HepG2 (cell line): ENCODE results near the gene USP10. TPM values are rescaled to one million over a fixed set of nuclear protein-coding genes. Genes with fewer than 3 reads are reported as not detected.
A peak's percentile ranks its signal among the peaks of the same experiment; 100 is the strongest.

ENCODE experiments used
- CC2D1A ChIP-seq: sonication (generic); formaldehyde crosslinking; IDR thresholded peaks from 2 replicates; pipeline ENCODE4 v1.8.1; 2023; ENCODE audit warnings: mild to moderate bottlenecking, missing genetic modification reagents
- MAF1 ChIP-seq: sonication (generic); formaldehyde crosslinking; IDR thresholded peaks from 2 replicates; pipeline ENCODE4 v1.5.0; 2020; ENCODE audit warnings: missing genetic modification reagents, borderline replicate concordance
- MATR3 ChIP-seq: sonication (generic); formaldehyde crosslinking; IDR thresholded peaks from 2 replicates; pipeline ENCODE4 v1.4.0; 2020; ENCODE audit warnings: missing genetic modification reagents
- MTF1 ChIP-seq: sonication (generic); formaldehyde crosslinking; IDR thresholded peaks from 2 replicates; pipeline ENCODE4 v1.5.0; 2020; ENCODE audit warnings: missing genetic modification reagents
- NR1H2 ChIP-seq: sonication (generic); formaldehyde crosslinking; IDR thresholded peaks from 2 replicates; pipeline ENCODE4 v1.8.1; 2022; ENCODE audit warnings: low read depth, missing genetic modification reagents, borderline replicate concordance
- PCBP2 ChIP-seq: fragments of 200-400 bp; formaldehyde crosslinking; optimal IDR thresholded peaks from 2 replicates; pipeline ENCODE3; 2018; ENCODE audit warnings: low read length, low read depth; ENCODE audit not compliant: poor library complexity, severe bottlenecking
- RELA ChIP-seq: sonication (generic); formaldehyde crosslinking; IDR thresholded peaks from 2 replicates; pipeline ENCODE4 v1.4.0; 2020; ENCODE audit warnings: missing genetic modification reagents
- SMARCC2 ChIP-seq: fragments of 450-650 bp; IDR thresholded peaks from 2 replicates; pipeline ENCODE4 v1.6.1; 2017; ENCODE audit warnings: antibody characterized with exemption, mild to moderate bottlenecking
- SP140L ChIP-seq: sonication (generic); formaldehyde crosslinking; IDR thresholded peaks from 2 replicates; pipeline ENCODE4 v1.4.0; 2020; ENCODE audit warnings: missing genetic modification reagents, borderline replicate concordance
- U2AF2 ChIP-seq: fragments of 200-400 bp; formaldehyde crosslinking; IDR thresholded peaks from 2 replicates; pipeline ENCODE4 v1.6.1; 2017; ENCODE audit warnings: low read depth, mild to moderate bottlenecking, low read length
- ZKSCAN8 ChIP-seq: IDR thresholded peaks from 2 replicates; pipeline ENCODE4 v1.6.1; 2016; ENCODE audit warnings: borderline replicate concordance, missing genetic modification reagents, missing compliant biosample characterization
- ZNF24 ChIP-seq: fragments of 450-650 bp; IDR thresholded peaks from 2 replicates; pipeline ENCODE4 v1.6.1; 2017; ENCODE audit warnings: antibody characterized with exemption, mild to moderate bottlenecking
- ZNF350 ChIP-seq: sonication (generic); formaldehyde crosslinking; IDR thresholded peaks from 2 replicates; pipeline ENCODE4 v1.4.0; 2020; ENCODE audit warnings: mild to moderate bottlenecking, low read depth, missing genetic modification reagents, borderline replicate concordance
- ZNF431 ChIP-seq: sonication (generic); formaldehyde crosslinking; IDR thresholded peaks from 2 replicates; pipeline ENCODE4 v1.9.0; 2022; ENCODE audit warnings: missing genetic modification reagents, low read depth, mild to moderate bottlenecking, borderline replicate concordance
- ZNF549 ChIP-seq: sonication (generic); formaldehyde crosslinking; IDR thresholded peaks from 2 replicates; pipeline ENCODE4 v1.5.0; 2020; ENCODE audit warnings: missing genetic modification reagents
- ZNF75D ChIP-seq: sonication (generic); formaldehyde crosslinking; IDR thresholded peaks from 2 replicates; pipeline ENCODE4 v1.8.1; 2023; ENCODE audit warnings: missing genetic modification reagents, mild to moderate bottlenecking, borderline replicate concordance
- ZSCAN25 ChIP-seq: sonication (generic); formaldehyde crosslinking; IDR thresholded peaks from 2 replicates; pipeline ENCODE4 v1.8.0; 2022; ENCODE audit warnings: mild to moderate bottlenecking, missing genetic modification reagents
- polyA plus RNA-seq, 8 experiments: library from polyadenylated mRNA; depleted of rRNA in 3 of 8; stranded (reverse) in 7 of 8; unstranded in 1 of 8; fragments of >200 nt; fragmentation: Illumina TruSeq in 4 of 8; extraction: Trizol in 4 of 8; gene quantifications; 2 replicates each; pipeline versions ENCODE4 v1.2.1 to v1.2.3, GENCODE V29; 2011 to 2016; ENCODE audit warnings: low read depth in 4 of 8, missing spikeins in 1 of 8, mixed read lengths in 1 of 8; ENCODE audit not compliant: insufficient read depth in 1 of 8
- total RNA-seq, 5 experiments: library from RNA; depleted of rRNA; stranded (reverse); fragments of >200 nt; fragmentation: Illumina TruSeq; extraction: Trizol; gene quantifications; 2 replicates each; pipeline ENCODE4 v1.2.3, GENCODE V29; 2016; ENCODE audit warnings: low read depth in 1 of 5
- TF ChIP-seq, protein P1 (sequence below): sonication (generic); formaldehyde crosslinking; IDR thresholded peaks from 2 replicates; pipeline ENCODE4 v1.4.0; 2020; ENCODE audit warnings: missing genetic modification reagents, borderline replicate concordance
- TF ChIP-seq, protein P2 (sequence below): sonication (generic); formaldehyde crosslinking; IDR thresholded peaks from 2 replicates; pipeline ENCODE4 v1.4.0; 2020; ENCODE audit warnings: missing genetic modification reagents
- TF ChIP-seq, protein P3 (sequence below): IDR thresholded peaks from 2 replicates; pipeline ENCODE4 v1.6.1; 2012; ENCODE audit warnings: low read length, improper control_type of control experiment
- TF ChIP-seq, protein P4 (sequence below): sonication (generic); formaldehyde crosslinking; IDR thresholded peaks from 2 replicates; pipeline ENCODE4 v1.4.0; 2020; ENCODE audit warnings: missing genetic modification reagents, borderline replicate concordance

Gene USP10
- total and polyA plus RNA-seq, 2 of the 13 experiments (the other 11 are each of a cell fraction or from before 2014, with no cell fraction given) = 79.1 to 122 TPM

DNA sequence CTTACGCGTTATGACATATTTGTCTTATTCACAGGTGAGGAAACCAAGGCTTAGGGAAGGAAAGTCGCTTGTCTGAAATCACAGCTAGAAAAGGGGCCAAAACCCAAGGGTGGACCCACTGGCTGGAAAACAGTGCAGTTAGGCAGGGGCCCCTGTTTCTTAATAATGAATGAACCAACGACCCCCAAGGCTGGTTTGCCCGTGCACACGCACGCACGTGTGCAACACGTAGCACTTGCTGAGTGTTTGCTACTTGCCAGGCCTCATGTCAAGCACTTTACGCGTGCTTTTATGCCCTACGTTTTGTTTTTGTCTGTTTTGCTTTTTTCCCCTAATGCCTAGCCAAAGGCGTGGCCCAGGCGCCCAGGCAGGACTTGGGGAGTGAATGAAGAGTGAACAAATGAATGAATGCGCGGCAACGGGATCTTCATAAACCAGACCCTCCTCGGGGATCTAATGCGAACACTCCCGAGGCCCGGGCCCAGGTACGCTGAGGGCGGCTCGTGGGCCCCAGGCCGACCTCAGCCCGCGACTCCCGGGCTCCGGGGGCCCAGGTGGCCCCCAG is 571 bp upstream of the USP10 start (continued):
- TF ChIP-seq, protein P1, sequence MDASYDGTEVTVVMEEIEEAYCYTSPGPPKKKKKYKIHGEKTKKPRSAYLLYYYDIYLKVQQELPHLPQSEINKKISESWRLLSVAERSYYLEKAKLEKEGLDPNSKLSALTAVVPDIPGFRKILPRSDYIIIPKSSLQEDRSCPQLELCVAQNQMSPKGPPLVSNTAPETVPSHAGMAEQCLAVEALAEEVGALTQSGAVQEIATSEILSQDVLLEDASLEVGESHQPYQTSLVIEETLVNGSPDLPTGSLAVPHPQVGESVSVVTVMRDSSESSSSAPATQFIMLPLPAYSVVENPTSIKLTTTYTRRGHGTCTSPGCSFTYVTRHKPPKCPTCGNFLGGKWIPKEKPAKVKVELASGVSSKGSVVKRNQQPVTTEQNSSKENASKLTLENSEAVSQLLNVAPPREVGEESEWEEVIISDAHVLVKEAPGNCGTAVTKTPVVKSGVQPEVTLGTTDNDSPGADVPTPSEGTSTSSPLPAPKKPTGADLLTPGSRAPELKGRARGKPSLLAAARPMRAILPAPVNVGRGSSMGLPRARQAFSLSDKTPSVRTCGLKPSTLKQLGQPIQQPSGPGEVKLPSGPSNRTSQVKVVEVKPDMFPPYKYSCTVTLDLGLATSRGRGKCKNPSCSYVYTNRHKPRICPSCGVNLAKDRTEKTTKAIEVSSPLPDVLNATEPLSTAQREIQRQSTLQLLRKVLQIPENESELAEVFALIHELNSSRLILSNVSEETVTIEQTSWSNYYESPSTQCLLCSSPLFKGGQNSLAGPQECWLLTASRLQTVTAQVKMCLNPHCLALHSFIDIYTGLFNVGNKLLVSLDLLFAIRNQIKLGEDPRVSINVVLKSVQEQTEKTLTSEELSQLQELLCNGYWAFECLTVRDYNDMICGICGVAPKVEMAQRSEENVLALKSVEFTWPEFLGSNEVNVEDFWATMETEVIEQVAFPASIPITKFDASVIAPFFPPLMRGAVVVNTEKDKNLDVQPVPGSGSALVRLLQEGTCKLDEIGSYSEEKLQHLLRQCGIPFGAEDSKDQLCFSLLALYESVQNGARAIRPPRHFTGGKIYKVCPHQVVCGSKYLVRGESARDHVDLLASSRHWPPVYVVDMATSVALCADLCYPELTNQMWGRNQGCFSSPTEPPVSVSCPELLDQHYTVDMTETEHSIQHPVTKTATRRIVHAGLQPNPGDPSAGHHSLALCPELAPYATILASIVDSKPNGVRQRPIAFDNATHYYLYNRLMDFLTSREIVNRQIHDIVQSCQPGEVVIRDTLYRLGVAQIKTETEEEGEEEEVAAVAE (CRISPR knock-in tag) = 0 out of 2 replicates have a peak, but pooled peaks have one; percentile 38
- TF ChIP-seq ZNF75D (CRISPR knock-in tag) (no peak), U2AF2 (no peak), MATR3 (CRISPR knock-in tag) (no peak), ZNF24 (peak; percentile 96), NR1H2 (CRISPR knock-in tag) (0 out of 2 replicates have a peak, but pooled peaks have one; percentile 16), ZNF431 (no peak), RELA (no peak), ZKSCAN8 (CRISPR knock-in tag) (no peak), MAF1 (CRISPR knock-in tag) (0 out of 2 replicates have a peak, but pooled peaks have one; percentile 82), ZNF350 (CRISPR knock-in tag) (peak; percentile 72; the same call in 1 of the 2 replicates), SMARCC2 (no peak), MTF1 (CRISPR knock-in tag) (peak; percentile 83), CC2D1A (no peak), ZNF549 (CRISPR knock-in tag) (0 out of 2 replicates have a peak, but pooled peaks have one; percentile 19), PCBP2 (no peak), SP140L (CRISPR knock-in tag) (0 out of 2 replicates have a peak, but pooled peaks have one; percentile 23), ZSCAN25 (CRISPR knock-in tag) (peak; percentile 54; the same call in 1 of the 2 replicates)
- TF ChIP-seq, protein P2, sequence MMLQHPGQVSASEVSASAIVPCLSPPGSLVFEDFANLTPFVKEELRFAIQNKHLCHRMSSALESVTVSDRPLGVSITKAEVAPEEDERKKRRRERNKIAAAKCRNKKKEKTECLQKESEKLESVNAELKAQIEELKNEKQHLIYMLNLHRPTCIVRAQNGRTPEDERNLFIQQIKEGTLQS = no peak; the same call in 1 of the 2 replicates
- TF ChIP-seq, protein P3, sequence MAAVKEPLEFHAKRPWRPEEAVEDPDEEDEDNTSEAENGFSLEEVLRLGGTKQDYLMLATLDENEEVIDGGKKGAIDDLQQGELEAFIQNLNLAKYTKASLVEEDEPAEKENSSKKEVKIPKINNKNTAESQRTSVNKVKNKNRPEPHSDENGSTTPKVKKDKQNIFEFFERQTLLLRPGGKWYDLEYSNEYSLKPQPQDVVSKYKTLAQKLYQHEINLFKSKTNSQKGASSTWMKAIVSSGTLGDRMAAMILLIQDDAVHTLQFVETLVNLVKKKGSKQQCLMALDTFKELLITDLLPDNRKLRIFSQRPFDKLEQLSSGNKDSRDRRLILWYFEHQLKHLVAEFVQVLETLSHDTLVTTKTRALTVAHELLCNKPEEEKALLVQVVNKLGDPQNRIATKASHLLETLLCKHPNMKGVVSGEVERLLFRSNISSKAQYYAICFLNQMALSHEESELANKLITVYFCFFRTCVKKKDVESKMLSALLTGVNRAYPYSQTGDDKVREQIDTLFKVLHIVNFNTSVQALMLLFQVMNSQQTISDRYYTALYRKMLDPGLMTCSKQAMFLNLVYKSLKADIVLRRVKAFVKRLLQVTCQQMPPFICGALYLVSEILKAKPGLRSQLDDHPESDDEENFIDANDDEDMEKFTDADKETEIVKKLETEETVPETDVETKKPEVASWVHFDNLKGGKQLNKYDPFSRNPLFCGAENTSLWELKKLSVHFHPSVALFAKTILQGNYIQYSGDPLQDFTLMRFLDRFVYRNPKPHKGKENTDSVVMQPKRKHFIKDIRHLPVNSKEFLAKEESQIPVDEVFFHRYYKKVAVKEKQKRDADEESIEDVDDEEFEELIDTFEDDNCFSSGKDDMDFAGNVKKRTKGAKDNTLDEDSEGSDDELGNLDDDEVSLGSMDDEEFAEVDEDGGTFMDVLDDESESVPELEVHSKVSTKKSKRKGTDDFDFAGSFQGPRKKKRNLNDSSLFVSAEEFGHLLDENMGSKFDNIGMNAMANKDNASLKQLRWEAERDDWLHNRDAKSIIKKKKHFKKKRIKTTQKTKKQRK = no peak
- TF ChIP-seq, protein P4, sequence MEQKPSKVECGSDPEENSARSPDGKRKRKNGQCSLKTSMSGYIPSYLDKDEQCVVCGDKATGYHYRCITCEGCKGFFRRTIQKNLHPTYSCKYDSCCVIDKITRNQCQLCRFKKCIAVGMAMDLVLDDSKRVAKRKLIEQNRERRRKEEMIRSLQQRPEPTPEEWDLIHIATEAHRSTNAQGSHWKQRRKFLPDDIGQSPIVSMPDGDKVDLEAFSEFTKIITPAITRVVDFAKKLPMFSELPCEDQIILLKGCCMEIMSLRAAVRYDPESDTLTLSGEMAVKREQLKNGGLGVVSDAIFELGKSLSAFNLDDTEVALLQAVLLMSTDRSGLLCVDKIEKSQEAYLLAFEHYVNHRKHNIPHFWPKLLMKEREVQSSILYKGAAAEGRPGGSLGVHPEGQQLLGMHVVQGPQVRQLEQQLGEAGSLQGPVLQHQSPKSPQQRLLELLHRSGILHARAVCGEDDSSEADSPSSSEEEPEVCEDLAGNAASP (CRISPR knock-in tag) = no peak
